DOHH2 (cell line): ENCODE data around the gene HSD17B12.

ENCODE experiments used
- H3F3A ChIP-seq: fragments of 200-600 bp; sonication (generic), shearing (Covaris generic); 2 replicates; pipeline ENCODE4 v1.6.0; 2016; ENCODE audit warnings: antibody characterized with exemption, mild to moderate bottlenecking; ENCODE audit not compliant: control insufficient read depth, insufficient read depth
- H3K27ac ChIP-seq: fragments of 200-600 bp; sonication (generic); 2 replicates; pipeline ENCODE4 v1.5.1; 2014; ENCODE audit warnings: low read depth, mild to moderate bottlenecking, low read length, moderate library complexity
- H3K27me3 ChIP-seq: fragments of 200-600 bp; sonication (generic); 2 replicates; pipeline ENCODE4 v1.6.1; 2014; ENCODE audit warnings: mild to moderate bottlenecking, low read length, mixed read lengths; ENCODE audit not compliant: control insufficient read depth
- H3K36me3 ChIP-seq: fragments of 200-600 bp; sonication (generic); 2 replicates; pipeline ENCODE4 v1.6.1; 2014; ENCODE audit warnings: mild to moderate bottlenecking, low read length, moderate library complexity, mixed read lengths; ENCODE audit not compliant: control insufficient read depth
- H3K4me1 ChIP-seq: fragments of 200-600 bp; sonication (generic); 2 replicates; pipeline ENCODE4 v1.6.1; 2014; ENCODE audit warnings: mild to moderate bottlenecking, low read length, mixed read lengths; ENCODE audit not compliant: control insufficient read depth
- H3K4me2 ChIP-seq: fragments of 200-600 bp; sonication (generic); 2 replicates; pipeline ENCODE4 v1.6.0; 2014; ENCODE audit warnings: mild to moderate bottlenecking, low read length, moderate library complexity
- H3K4me3 ChIP-seq: fragments of 200-600 bp; sonication (generic); 2 replicates; pipeline ENCODE4 v1.5.1; 2014; ENCODE audit warnings: mild to moderate bottlenecking, low read length, mixed read lengths
- H3K79me2 ChIP-seq: fragments of 200-600 bp; sonication (generic); 2 replicates; pipeline ENCODE4 v1.6.1; 2014; ENCODE audit warnings: mild to moderate bottlenecking, low read length, mixed read lengths; ENCODE audit not compliant: control insufficient read depth
- H3K9me2 ChIP-seq: fragments of 200-600 bp; sonication (generic); replicated peaks from 2 replicates; pipeline ENCODE4 v1.6.1; 2014; ENCODE audit warnings: mild to moderate bottlenecking, low read length, mixed read lengths; ENCODE audit not compliant: control insufficient read depth
- H3K9me3 ChIP-seq: fragments of 200-600 bp; sonication (generic); 2 replicates; pipeline ENCODE4 v1.6.1; 2014; ENCODE audit warnings: antibody characterized with exemption, low read length, mixed read lengths; ENCODE audit not compliant: control insufficient read depth, insufficient read depth
- H4K20me1 ChIP-seq: fragments of 200-600 bp; sonication (generic); 2 replicates; pipeline ENCODE4 v1.6.0; 2014; ENCODE audit warnings: low read depth, mild to moderate bottlenecking, antibody characterized with exemption, low read length, moderate library complexity; ENCODE audit not compliant: control insufficient read depth, insufficient read depth
- CTCF ChIP-seq: fragments of 200-600 bp; sonication (generic); IDR thresholded peaks from one replicate; pipeline ENCODE4 v1.5.1; 2014; ENCODE audit warnings: antibody characterized with exemption, mild to moderate bottlenecking, low read depth, low read length; ENCODE audit not compliant: poor library complexity, severe bottlenecking
- EZH2phosphoT487 ChIP-seq: fragments of 200-600 bp; sonication (generic); IDR thresholded peaks from 2 replicates; pipeline ENCODE4 v1.6.1; 2017; ENCODE audit warnings: borderline replicate concordance, mild to moderate bottlenecking, antibody characterized with exemption, low read length, moderate library complexity, mixed read lengths

The HSD17B12 gene

DNA sequence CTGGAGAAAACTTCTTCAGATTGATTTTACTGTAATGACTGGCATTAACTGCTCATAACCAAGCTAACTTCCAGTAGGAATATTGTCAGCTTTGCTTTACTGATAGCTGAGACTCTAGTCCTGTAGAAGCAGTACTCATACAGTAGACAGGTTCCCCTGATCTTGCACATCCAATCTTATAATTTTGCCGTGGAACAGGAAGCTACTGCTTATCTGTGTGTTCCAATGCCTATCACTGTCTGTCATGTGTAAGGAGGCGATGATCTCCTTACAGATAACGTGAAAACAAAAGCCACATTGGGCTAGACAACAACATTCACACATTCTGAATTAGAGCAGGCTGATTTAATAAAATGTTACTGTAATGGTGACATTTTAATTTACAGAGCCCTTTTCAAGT is 13.2 kb downstream of the HSD17B12 start:
- Histone ChIP-seq H4K20me1 (peaks cover 8% of the 10 kb centered on the region; the same call in 1 of the 2 replicates), H3K9me2 (no peaks in the 10 kb centered on the region), H3K79me2 (peaks cover 99% of the 10 kb centered on the region), H3K27me3 (no peaks in the 10 kb centered on the region), H3K4me2 (peak overlapping the region; percentile 81), H3K9me3 (no peaks in the 10 kb centered on the region), H3K4me1 (peaks cover 79% of the 10 kb centered on the region), H3F3A (peaks cover 12% of the 10 kb centered on the region), H3K4me3 (peak overlapping the region; percentile 63), H3K36me3 (peaks cover 68% of the 10 kb centered on the region), H3K27ac (peak overlapping the region; percentile 76)
- TF ChIP-seq EZH2phosphoT487 (no peak), CTCF (no peak)

- Histone ChIP-seq H3K9me3 (no peaks in the 10 kb centered on the region; the same call in 1 of the 2 replicates), H3K9me2 (no peaks in the 10 kb centered on the region), H3K27ac (peak overlapping the region; percentile 76), H3K27me3 (no peaks in the 10 kb centered on the region), H3F3A (peaks cover 12% of the 10 kb centered on the region), H3K4me1 (peaks cover 73% of the 10 kb centered on the region), H3K4me3 (peak overlapping the region; percentile 63), H4K20me1 (peaks cover 8% of the 10 kb centered on the region; the same call in 1 of the 2 replicates), H3K79me2 (peaks cover 99% of the 10 kb centered on the region), H3K4me2 (peak overlapping the region; percentile 81), H3K36me3 (peaks cover 71% of the 10 kb centered on the region)
- TF ChIP-seq EZH2phosphoT487 (no peak), CTCF (no peak)
Observed at GRCh38 chr11:43694477-43694876, 13.9 kb downstream of the HSD17B12 start.

DNA sequence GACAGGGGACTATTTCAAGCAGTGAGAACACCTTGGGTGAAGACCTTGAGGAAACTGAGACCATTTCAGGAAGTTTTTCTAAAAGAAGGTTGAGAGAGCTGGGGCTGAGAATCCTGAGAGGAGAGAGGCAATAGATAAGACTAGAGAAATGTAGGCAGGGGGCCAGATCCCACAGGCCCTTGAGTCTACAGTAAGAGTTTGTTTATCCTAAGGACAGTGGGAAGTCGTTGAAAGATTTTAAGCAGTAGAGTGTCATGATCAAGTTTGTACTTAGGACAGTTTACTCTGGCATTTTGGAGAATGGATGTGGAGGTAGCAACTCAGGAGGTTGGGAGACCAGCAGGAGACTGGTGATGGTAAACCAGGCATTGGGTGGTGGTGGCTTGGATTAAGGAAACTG is 17.1 kb downstream of the HSD17B12 start:
- Histone ChIP-seq H3K9me2 (no peaks in the 10 kb centered on the region), H3K36me3 (peaks cover 71% of the 10 kb centered on the region), H3K79me2 (peaks cover 100% of the 10 kb centered on the region), H3K9me3 (peaks cover 19% of the 10 kb centered on the region; the same call in 1 of the 2 replicates), H3K4me3 (no peak overlapping the region), H3F3A (peaks cover 6% of the 10 kb centered on the region; the same call in 1 of the 2 replicates), H4K20me1 (peaks cover 4% of the 10 kb centered on the region; the same call in 1 of the 2 replicates), H3K27me3 (no peaks in the 10 kb centered on the region), H3K27ac (no peak overlapping the region), H3K4me2 (no peak overlapping the region), H3K4me1 (peaks cover 43% of the 10 kb centered on the region)
- TF ChIP-seq CTCF: no peak
- no peak for TF ChIP-seq EZH2phosphoT487
